Large intestine (tissue), 3 donors: ENCODE data around the gene STAT2. TPM values are rescaled to one million over a fixed set of nuclear protein-coding genes. Genes with fewer than 3 reads are reported as not detected.

ENCODE experiments used
- DNase-seq, 2 donors: peaks; one replicate each; pipeline versions ENCODE4 v3.0.0 to v3.0.0-alpha.2; 2013
- H3K27ac ChIP-seq: one replicate; pipeline ENCODE4 v1.5.1; 2013; ENCODE audit warnings: low read length
- H3K27me3 ChIP-seq: 2 replicates; pipeline ENCODE4 v1.6.1; 2013; ENCODE audit warnings: low read length; ENCODE audit not compliant: control insufficient read depth, insufficient read depth
- H3K36me3 ChIP-seq: 2 replicates; pipeline ENCODE4 v1.6.1; 2013; ENCODE audit warnings: low read length; ENCODE audit not compliant: control insufficient read depth, insufficient read depth
- H3K4me1 ChIP-seq: one replicate; pipeline ENCODE4 v1.6.1; 2013; ENCODE audit warnings: low read length; ENCODE audit not compliant: control insufficient read depth, insufficient read depth
- H3K4me3 ChIP-seq: one replicate; pipeline ENCODE4 v1.5.1; 2013; ENCODE audit warnings: low read length
- H3K9me3 ChIP-seq: one replicate; pipeline ENCODE4 v1.6.1; 2013; ENCODE audit warnings: mild to moderate bottlenecking, low read depth, low read length, moderate library complexity; ENCODE audit not compliant: control insufficient read depth
- WGBS: methylation state at CpG from one replicate; pipeline ENCODE4 v1.1.5; 2013; ENCODE audit warnings: low lambda C conversion rate; ENCODE audit not compliant: insufficient coverage; 5-methylcytosine and 5-hydroxymethylcytosine counted together
- polyA plus RNA-seq: library from polyadenylated mRNA; unstranded; fragments of 120-200 nt; gene quantifications from one replicate; pipeline ENCODE4 v1.2.1, GENCODE V29; 2013

Gene STAT2
- polyA plus RNA-seq, 1 donor: 124 TPM

GRCh38 chr12:56308714-56309113, 51.2 kb downstream of the STAT2 start:
- Histone ChIP-seq H3K27me3 (no peaks in the 10 kb centered on the region), H3K27ac (no peak overlapping the region), H3K36me3 (peaks cover 57% of the 10 kb centered on the region), H3K9me3 (no peaks in the 10 kb centered on the region), H3K4me3 (no peak overlapping the region), H3K4me1 (no peaks in the 10 kb centered on the region)
- no peak for DNase-seq
- no CpG with 5 or more reads among the region's 3 CpGs for WGBS

- Histone ChIP-seq H3K27me3 (no peaks in the 10 kb centered on the region), H3K4me1 (peaks cover 3% of the 10 kb centered on the region), H3K36me3 (peaks cover 64% of the 10 kb centered on the region), H3K9me3 (no peaks in the 10 kb centered on the region), H3K27ac (no peak overlapping the region), H3K4me3 (no peak overlapping the region)
- no CpG with 5 or more reads among the region's 7 CpGs for WGBS
- DNase-seq: no peak
Measured at GRCh38 chr12:56307221-56307965, 52.5 kb downstream of the STAT2 start.

GRCh38 chr12:56304872-56305590, 54.9 kb downstream of the STAT2 start:
- Histone ChIP-seq H3K9me3 (no peaks in the 10 kb centered on the region), H3K27me3 (no peaks in the 10 kb centered on the region), H3K4me3 (no peak overlapping the region), H3K4me1 (peaks cover 18% of the 10 kb centered on the region), H3K27ac (no peak overlapping the region), H3K36me3 (peaks cover 50% of the 10 kb centered on the region)
- no peak for DNase-seq
- 100% methylated on average over 3 of the region's 8 CpGs for WGBS

GRCh38 chr12:56304276-56304675, 55.6 kb downstream of the STAT2 start:
- Histone ChIP-seq H3K27me3 (no peaks in the 10 kb centered on the region), H3K27ac (no peak overlapping the region), H3K4me3 (no peak overlapping the region), H3K36me3 (peaks cover 45% of the 10 kb centered on the region), H3K4me1 (peaks cover 18% of the 10 kb centered on the region), H3K9me3 (no peaks in the 10 kb centered on the region)
- no peak for DNase-seq
- WGBS: no CpG with 5 or more reads among the region's 3 CpGs

- Histone ChIP-seq H3K9me3 (no peaks in the 10 kb centered on the region), H3K27me3 (no peaks in the 10 kb centered on the region), H3K4me1 (peaks cover 27% of the 10 kb centered on the region), H3K4me3 (peak overlapping the region; percentile 84), H3K36me3 (peaks cover 36% of the 10 kb centered on the region), H3K27ac (peak overlapping the region; percentile 94)
- WGBS: no CpG with 5 or more reads among the region's 21 CpGs
- no peak for DNase-seq
Measured at GRCh38 chr12:56300644-56301464, 59.1 kb downstream of the STAT2 start.

GRCh38 chr12:56299853-56300643, 59.9 kb downstream of the STAT2 start, which contains the start of gene CS:
TSS of gene CS (minus strand) at chr12:56300330. CDS start at chr12:56300201, 129 bp downstream.
- Histone ChIP-seq H3K4me1 (peaks cover 27% of the 10 kb centered on the region), H3K36me3 (peaks cover 30% of the 10 kb centered on the region), H3K4me3 (peak within 1 kb of the TSS; percentile 84), H3K9me3 (no peaks in the 10 kb centered on the region), H3K27ac (peak within 1 kb of the TSS; percentile 94), H3K27me3 (no peaks in the 10 kb centered on the region)
- DNase-seq: peak; percentile 98
- no CpG with 5 or more reads among the region's 63 CpGs for WGBS

GRCh38 chr12:56299308-56299852, 60.5 kb downstream of the STAT2 start:
- Histone ChIP-seq H3K27ac (peak overlapping the region; percentile 94), H3K4me3 (peak overlapping the region; percentile 84), H3K4me1 (peaks cover 27% of the 10 kb centered on the region), H3K9me3 (no peaks in the 10 kb centered on the region), H3K36me3 (peaks cover 29% of the 10 kb centered on the region), H3K27me3 (no peaks in the 10 kb centered on the region)
- no CpG with 5 or more reads among the region's 10 CpGs for WGBS
- peak; percentile 29 to 76 for DNase-seq

GRCh38 chr12:56298828-56299227, 61.1 kb downstream of the STAT2 start:
- H3K4me1 ChIP-seq: peaks cover 27% of the 10 kb centered on the region
- peak overlapping the region; percentile 84 for H3K4me3 ChIP-seq

GRCh38 chr12:56297400-56297799, 62.5 kb downstream of the STAT2 start:
- Histone ChIP-seq H3K4me3 (no peak overlapping the region), H3K36me3 (peaks cover 16% of the 10 kb centered on the region), H3K27me3 (no peaks in the 10 kb centered on the region), H3K9me3 (no peaks in the 10 kb centered on the region), H3K4me1 (peaks cover 24% of the 10 kb centered on the region), H3K27ac (no peak overlapping the region)
- DNase-seq: no peak
- 100% methylated on average over 1 of the region's 8 CpGs for WGBS

More at GRCh38 chr12:56298828-56299227, 61.1 kb downstream of the STAT2 start:
- H3K27ac ChIP-seq: peak overlapping the region; percentile 94
- H3K36me3 ChIP-seq: peaks cover 23% of the 10 kb centered on the region
- H3K27me3 ChIP-seq: no peaks in the 10 kb centered on the region
- DNase-seq: no peak
- 83% methylated on average over 1 of the region's 5 CpGs for WGBS
- no peaks in the 10 kb centered on the region for H3K9me3 ChIP-seq
